Daoy (cell line): ENCODE results near the gene DNAJC10. TPM values are rescaled to one million over a fixed set of nuclear protein-coding genes. Genes with fewer than 3 reads are reported as not detected.
A peak's percentile ranks its signal among the peaks of the same experiment; 100 is the strongest.
"Not testable (repeated sequence)": the region's sequence is repeated elsewhere in the genome, so short reads cannot be mapped to it uniquely, and the experiment has no call there.

ENCODE experiments used
- DNase-seq: peaks from one replicate; pipeline ENCODE4 v3.0.0-alpha.2; 2015; ENCODE audit warnings: low read depth
- total RNA-seq: library from RNA; depleted of rRNA; stranded (reverse); fragments of >200 nt; shearing (Covaris generic); gene quantifications from 2 replicates; pipeline ENCODE4 v1.2.3, GENCODE V29; 2014

Gene DNAJC10
- total RNA-seq, 1 experiment from 2014 or later, result 57.9 TPM

GRCh38 chr2:182726473-182726872 lies 10.4 kb downstream of the DNAJC10 start:
- DNase-seq, result no peak

- DNase-seq, result no peak
Measured at GRCh38 chr2:182728014-182728413, 12.0 kb downstream of the DNAJC10 start.

- no peak for DNase-seq
Measured at GRCh38 chr2:182729710-182730339, 13.8 kb downstream of the DNAJC10 start.

GRCh38 chr2:182730486-182730885 lies 14.4 kb downstream of the DNAJC10 start:
- DNase-seq, result no peak

GRCh38 chr2:182732736-182733135 lies 16.7 kb downstream of the DNAJC10 start:
- DNase-seq, result no peak

GRCh38 chr2:182733572-182733971 lies 17.5 kb downstream of the DNAJC10 start:
- no peak for DNase-seq

GRCh38 chr2:182736856-182737255 lies 20.8 kb downstream of the DNAJC10 start:
- peak; percentile 2 for DNase-seq

GRCh38 chr2:182740701-182741100 lies 24.6 kb downstream of the DNAJC10 start:
- DNase-seq, result no peak

GRCh38 chr2:182741620-182742019 lies 25.6 kb downstream of the DNAJC10 start:
- no peak for DNase-seq

- no peak for DNase-seq
Measured at GRCh38 chr2:182744490-182744889, 28.4 kb downstream of the DNAJC10 start.

GRCh38 chr2:182745061-182745460 lies 29.0 kb downstream of the DNAJC10 start:
- no peak for DNase-seq

- not testable (repeated sequence) for DNase-seq
Measured at GRCh38 chr2:182745894-182746293, 29.8 kb downstream of the DNAJC10 start.

- DNase-seq, result no peak
Measured at GRCh38 chr2:182754231-182754630, 38.2 kb downstream of the DNAJC10 start.

- no peak for DNase-seq
Measured at GRCh38 chr2:182758379-182758778, 42.3 kb downstream of the DNAJC10 start.

GRCh38 chr2:182761903-182762302 lies 45.8 kb downstream of the DNAJC10 start:
- no peak for DNase-seq

- DNase-seq, result peak; percentile 14
Measured at GRCh38 chr2:182763311-182763912, 47.4 kb downstream of the DNAJC10 start.

GRCh38 chr2:182766626-182767025 lies 50.6 kb downstream of the DNAJC10 start:
- no peak for DNase-seq

GRCh38 chr2:182767578-182767977 lies 51.5 kb downstream of the DNAJC10 start:
- DNase-seq, result no peak

GRCh38 chr2:182768950-182769349 lies 52.9 kb downstream of the DNAJC10 start:
- not testable (repeated sequence) for DNase-seq

- no peak for DNase-seq
Measured at GRCh38 chr2:182779323-182779722, 63.3 kb downstream of the DNAJC10 start.

- not testable (repeated sequence) for DNase-seq
Measured at GRCh38 chr2:182781099-182781498, 65.0 kb downstream of the DNAJC10 start.

GRCh38 chr2:182782686-182783085 lies 66.6 kb downstream of the DNAJC10 start:
- DNase-seq, result not testable (repeated sequence)

- no peak for DNase-seq
Measured at GRCh38 chr2:182784058-182784706, 68.1 kb downstream of the DNAJC10 start.
